MM.1S (cell line): Measurements from ENCODE around the gene PKD1L1.

Experiments used
- CTCF ChIP-seq: fragments of 300-600 bp; sonication (generic); IDR thresholded peaks from 2 replicates; pipeline ENCODE4 v1.5.1; 2016; ENCODE audit warnings: antibody characterized with exemption, low read length, mixed read lengths
- EZH2phosphoT487 ChIP-seq: fragments of 300-600 bp; sonication (generic); IDR thresholded peaks from 2 replicates; pipeline ENCODE4 v1.6.1; 2018; ENCODE audit warnings: antibody characterized with exemption, low read length

GRCh38 chr7:47771336-47771989 lies 176.8 kb downstream of the PKD1L1 start:
- TF ChIP-seq CTCF (no peak), EZH2phosphoT487 (no peak)
